HepG2 (cell line): ENCODE results near the gene IMMT. TPM values are rescaled to one million over a fixed set of nuclear protein-coding genes. Genes with fewer than 3 reads are reported as not detected.
A peak's percentile ranks its signal among the peaks of the same experiment; 100 is the strongest.

Experiments used
- BCL6 ChIP-seq: IDR thresholded peaks from 2 replicates; pipeline ENCODE4 v1.6.1; 2016; ENCODE audit warnings: missing genetic modification reagents, missing compliant biosample characterization
- EP300 ChIP-seq, 3 experiments: sonication (generic) in 1 of 3; formaldehyde crosslinking in 1 of 3; IDR thresholded peaks; 2 replicates each; pipeline versions ENCODE4 v1.5.1 to v1.6.1; 2011 to 2020; ENCODE audit warnings: low read depth in 2 of 3, low read length in 2 of 3, borderline replicate concordance in 1 of 3, improper control_type of control experiment in 1 of 3, mild to moderate bottlenecking in 1 of 3, missing genetic modification reagents in 1 of 3, moderate library complexity in 1 of 3
- FOXO1 ChIP-seq: sonication (generic); formaldehyde crosslinking; IDR thresholded peaks from 2 replicates; pipeline ENCODE4 v1.4.0; 2020; ENCODE audit warnings: missing genetic modification reagents
- KMT2A ChIP-seq: sonication (generic); formaldehyde crosslinking; IDR thresholded peaks from 2 replicates; pipeline ENCODE4 v1.4.0; 2020; ENCODE audit warnings: missing genetic modification reagents
- RXRB ChIP-seq: IDR thresholded peaks from 2 replicates; pipeline ENCODE4 v1.6.1; 2016; ENCODE audit warnings: borderline replicate concordance, missing genetic modification reagents, missing compliant biosample characterization
- TEAD2 ChIP-seq: sonication (generic); formaldehyde crosslinking; IDR thresholded peaks from 2 replicates; pipeline ENCODE4 v1.9.0; 2021; ENCODE audit warnings: missing genetic modification reagents
- XBP1 ChIP-seq: sonication (generic); formaldehyde crosslinking; IDR thresholded peaks from 2 replicates; pipeline ENCODE4 v1.5.0; 2020; ENCODE audit warnings: missing genetic modification reagents
- ZMYM4 ChIP-seq: sonication (generic); formaldehyde crosslinking; IDR thresholded peaks from 2 replicates; pipeline ENCODE4 v1.8.1; 2023; ENCODE audit warnings: mild to moderate bottlenecking, missing genetic modification reagents
- ZNF263 ChIP-seq: sonication (generic); formaldehyde crosslinking; IDR thresholded peaks from 2 replicates; pipeline ENCODE4 v1.4.0; 2020; ENCODE audit warnings: missing genetic modification reagents
- ZNF343 ChIP-seq: sonication (generic); formaldehyde crosslinking; IDR thresholded peaks from 2 replicates; pipeline ENCODE4 v1.4.0; 2020; ENCODE audit warnings: mild to moderate bottlenecking, missing genetic modification reagents
- ZNF766 ChIP-seq: sonication (generic); formaldehyde crosslinking; IDR thresholded peaks from 2 replicates; pipeline ENCODE4 v1.5.0; 2020; ENCODE audit warnings: missing genetic modification reagents, borderline replicate concordance
- ZNF841 ChIP-seq: sonication (generic); formaldehyde crosslinking; IDR thresholded peaks from 2 replicates; pipeline ENCODE4 v1.8.1; 2023; ENCODE audit warnings: missing genetic modification reagents, borderline replicate concordance
- polyA plus RNA-seq, 8 experiments: library from polyadenylated mRNA; depleted of rRNA in 3 of 8; stranded (reverse) in 7 of 8; unstranded in 1 of 8; fragments of >200 nt; fragmentation: Illumina TruSeq in 4 of 8; extraction: Trizol in 4 of 8; gene quantifications; 2 replicates each; pipeline versions ENCODE4 v1.2.1 to v1.2.3, GENCODE V29; 2011 to 2016; ENCODE audit warnings: low read depth in 4 of 8, missing spikeins in 1 of 8, mixed read lengths in 1 of 8; ENCODE audit not compliant: insufficient read depth in 1 of 8
- total RNA-seq, 5 experiments: library from RNA; depleted of rRNA; stranded (reverse); fragments of >200 nt; fragmentation: Illumina TruSeq; extraction: Trizol; gene quantifications; 2 replicates each; pipeline ENCODE4 v1.2.3, GENCODE V29; 2016; ENCODE audit warnings: low read depth in 1 of 5
- TF ChIP-seq, protein P1 (sequence below): fragments of 450-650 bp; IDR thresholded peaks from 2 replicates; pipeline ENCODE4 v1.6.1; 2017; ENCODE audit warnings: mild to moderate bottlenecking
- TF ChIP-seq, protein P2 (sequence below): sonication (generic); formaldehyde crosslinking; IDR thresholded peaks from 2 replicates; pipeline ENCODE4 v1.4.0; 2020; ENCODE audit warnings: low read depth, mild to moderate bottlenecking, missing genetic modification reagents
- TF ChIP-seq, protein P3 (sequence below): IDR thresholded peaks from 2 replicates; pipeline ENCODE4 v1.6.1; 2016; ENCODE audit warnings: low read depth
- TF ChIP-seq, protein P4 (sequence below): sonication (generic); formaldehyde crosslinking; IDR thresholded peaks from 2 replicates; pipeline ENCODE4 v1.4.0; 2020; ENCODE audit warnings: missing genetic modification reagents

IMMT gene
- total and polyA plus RNA-seq, 2 of the 13 experiments (the other 11 are each of a cell fraction or from before 2014, with no cell fraction given): 63.5 to 119 TPM

DNA sequence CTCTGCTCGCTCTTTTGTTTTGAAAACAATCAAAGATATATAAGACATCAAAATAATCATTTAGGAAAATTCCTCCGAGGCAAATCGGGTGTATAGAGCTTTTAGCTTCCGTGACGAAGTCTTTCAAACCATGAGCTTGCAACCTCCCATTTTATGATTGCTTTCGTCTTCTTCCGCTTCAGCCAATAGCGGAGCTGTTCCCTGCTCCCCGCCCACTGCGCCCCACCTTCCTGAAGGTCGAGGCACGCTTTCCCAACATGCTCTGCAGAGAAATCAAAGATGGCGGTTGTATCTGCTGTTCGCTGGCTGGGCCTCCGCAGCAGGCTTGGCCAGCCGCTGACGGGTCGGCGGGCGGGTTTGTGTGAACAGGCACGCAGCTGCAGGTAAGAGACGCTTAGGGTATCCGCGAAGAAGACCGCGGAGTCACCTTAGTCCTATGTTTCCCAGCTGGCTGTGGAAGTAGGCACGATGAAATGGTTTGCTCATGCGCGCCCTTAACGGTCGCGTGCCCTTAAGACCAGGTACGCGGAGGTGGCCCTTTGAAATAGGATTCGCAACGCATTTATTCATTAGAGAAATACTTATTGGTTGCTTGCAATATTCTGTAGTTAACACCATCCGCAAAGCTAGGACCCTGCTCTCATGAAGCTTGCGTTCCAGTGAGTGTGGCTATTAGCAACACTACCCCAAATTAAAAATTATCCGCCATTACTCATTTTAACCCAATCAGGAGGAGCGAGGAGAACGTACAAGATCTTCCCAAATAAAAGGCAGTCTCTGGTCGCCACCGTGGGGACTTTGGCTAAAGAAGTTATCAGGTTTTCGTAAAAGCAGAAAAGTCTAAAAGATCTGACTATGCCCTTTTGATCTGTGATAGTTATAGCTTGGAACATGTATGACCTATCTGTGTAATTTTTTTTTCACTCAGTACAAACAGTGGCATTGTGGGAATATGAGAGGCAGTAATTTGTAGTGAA lies 89.0 kb downstream of the IMMT start, which contains the start of gene PTCD3 (continued):
- TF ChIP-seq, protein P1, sequence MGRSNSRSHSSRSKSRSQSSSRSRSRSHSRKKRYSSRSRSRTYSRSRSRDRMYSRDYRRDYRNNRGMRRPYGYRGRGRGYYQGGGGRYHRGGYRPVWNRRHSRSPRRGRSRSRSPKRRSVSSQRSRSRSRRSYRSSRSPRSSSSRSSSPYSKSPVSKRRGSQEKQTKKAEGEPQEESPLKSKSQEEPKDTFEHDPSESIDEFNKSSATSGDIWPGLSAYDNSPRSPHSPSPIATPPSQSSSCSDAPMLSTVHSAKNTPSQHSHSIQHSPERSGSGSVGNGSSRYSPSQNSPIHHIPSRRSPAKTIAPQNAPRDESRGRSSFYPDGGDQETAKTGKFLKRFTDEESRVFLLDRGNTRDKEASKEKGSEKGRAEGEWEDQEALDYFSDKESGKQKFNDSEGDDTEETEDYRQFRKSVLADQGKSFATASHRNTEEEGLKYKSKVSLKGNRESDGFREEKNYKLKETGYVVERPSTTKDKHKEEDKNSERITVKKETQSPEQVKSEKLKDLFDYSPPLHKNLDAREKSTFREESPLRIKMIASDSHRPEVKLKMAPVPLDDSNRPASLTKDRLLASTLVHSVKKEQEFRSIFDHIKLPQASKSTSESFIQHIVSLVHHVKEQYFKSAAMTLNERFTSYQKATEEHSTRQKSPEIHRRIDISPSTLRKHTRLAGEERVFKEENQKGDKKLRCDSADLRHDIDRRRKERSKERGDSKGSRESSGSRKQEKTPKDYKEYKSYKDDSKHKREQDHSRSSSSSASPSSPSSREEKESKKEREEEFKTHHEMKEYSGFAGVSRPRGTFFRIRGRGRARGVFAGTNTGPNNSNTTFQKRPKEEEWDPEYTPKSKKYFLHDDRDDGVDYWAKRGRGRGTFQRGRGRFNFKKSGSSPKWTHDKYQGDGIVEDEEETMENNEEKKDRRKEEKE: no peak
- TF ChIP-seq TEAD2 (CRISPR knock-in tag) (no peak), ZNF343 (CRISPR knock-in tag) (peak; percentile 85; the same call in 1 of the 2 replicates), FOXO1 (CRISPR knock-in tag) (peak; percentile 73), BCL6 (CRISPR knock-in tag) (peak; percentile 59), XBP1 (CRISPR knock-in tag) (no peak; the same call in 1 of the 2 replicates), ZNF766 (CRISPR knock-in tag) (0 out of 2 replicates have a peak, but pooled peaks have one; percentile 26), KMT2A (CRISPR knock-in tag) (peak; percentile 98), ZMYM4 (CRISPR knock-in tag) (peak; percentile 83; the same call in 1 of the 2 replicates), ZNF263 (0 out of 2 replicates have a peak, but pooled peaks have one; percentile 32), ZNF841 (no peak), EP300 (IDR thresholded peaks at IDR 0.05; ENCODE audit: low read depth in 2 of 2, low read length in 2 of 2) (peak in 1 of 2 experiments; percentile 42; a peak in 1 of 4 replicates), EP300 (CRISPR knock-in tag; IDR thresholded peaks at IDR 0.05; ENCODE audit: borderline replicate concordance) (peak; percentile 35; the same call in 1 of the 2 replicates), RXRB (CRISPR knock-in tag) (peak; percentile 72)
- TF ChIP-seq, protein P2, sequence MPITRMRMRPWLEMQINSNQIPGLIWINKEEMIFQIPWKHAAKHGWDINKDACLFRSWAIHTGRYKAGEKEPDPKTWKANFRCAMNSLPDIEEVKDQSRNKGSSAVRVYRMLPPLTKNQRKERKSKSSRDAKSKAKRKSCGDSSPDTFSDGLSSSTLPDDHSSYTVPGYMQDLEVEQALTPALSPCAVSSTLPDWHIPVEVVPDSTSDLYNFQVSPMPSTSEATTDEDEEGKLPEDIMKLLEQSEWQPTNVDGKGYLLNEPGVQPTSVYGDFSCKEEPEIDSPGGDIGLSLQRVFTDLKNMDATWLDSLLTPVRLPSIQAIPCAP (CRISPR knock-in tag): no peak; the same call in 1 of the 2 replicates
- TF ChIP-seq, protein P3, sequence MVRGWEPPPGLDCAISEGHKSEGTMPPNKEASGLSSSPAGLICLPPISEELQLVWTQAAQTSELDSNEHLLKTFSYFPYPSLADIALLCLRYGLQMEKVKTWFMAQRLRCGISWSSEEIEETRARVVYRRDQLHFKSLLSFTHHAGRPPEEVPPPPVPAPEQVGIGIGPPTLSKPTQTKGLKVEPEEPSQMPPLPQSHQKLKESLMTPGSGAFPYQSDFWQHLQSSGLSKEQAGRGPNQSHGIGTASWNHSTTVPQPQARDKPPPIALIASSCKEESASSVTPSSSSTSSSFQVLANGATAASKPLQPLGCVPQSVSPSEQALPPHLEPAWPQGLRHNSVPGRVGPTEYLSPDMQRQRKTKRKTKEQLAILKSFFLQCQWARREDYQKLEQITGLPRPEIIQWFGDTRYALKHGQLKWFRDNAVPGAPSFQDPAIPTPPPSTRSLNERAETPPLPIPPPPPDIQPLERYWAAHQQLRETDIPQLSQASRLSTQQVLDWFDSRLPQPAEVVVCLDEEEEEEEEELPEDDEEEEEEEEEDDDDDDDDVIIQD (CRISPR knock-in tag): peak; percentile 73; the same call in 1 of the 2 replicates
- TF ChIP-seq, protein P4, sequence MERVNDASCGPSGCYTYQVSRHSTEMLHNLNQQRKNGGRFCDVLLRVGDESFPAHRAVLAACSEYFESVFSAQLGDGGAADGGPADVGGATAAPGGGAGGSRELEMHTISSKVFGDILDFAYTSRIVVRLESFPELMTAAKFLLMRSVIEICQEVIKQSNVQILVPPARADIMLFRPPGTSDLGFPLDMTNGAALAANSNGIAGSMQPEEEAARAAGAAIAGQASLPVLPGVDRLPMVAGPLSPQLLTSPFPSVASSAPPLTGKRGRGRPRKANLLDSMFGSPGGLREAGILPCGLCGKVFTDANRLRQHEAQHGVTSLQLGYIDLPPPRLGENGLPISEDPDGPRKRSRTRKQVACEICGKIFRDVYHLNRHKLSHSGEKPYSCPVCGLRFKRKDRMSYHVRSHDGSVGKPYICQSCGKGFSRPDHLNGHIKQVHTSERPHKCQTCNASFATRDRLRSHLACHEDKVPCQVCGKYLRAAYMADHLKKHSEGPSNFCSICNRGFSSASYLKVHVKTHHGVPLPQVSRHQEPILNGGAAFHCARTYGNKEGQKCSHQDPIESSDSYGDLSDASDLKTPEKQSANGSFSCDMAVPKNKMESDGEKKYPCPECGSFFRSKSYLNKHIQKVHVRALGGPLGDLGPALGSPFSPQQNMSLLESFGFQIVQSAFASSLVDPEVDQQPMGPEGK: peak; percentile 49; the same call in 1 of the 2 replicates
